GM12873 (cell line): ENCODE measurements around the gene PLXNC1.

Source experiments
- CTCF ChIP-seq: IDR thresholded peaks from 2 replicates; pipeline ENCODE4 v1.5.1; 2012; ENCODE audit warnings: low read depth, mild to moderate bottlenecking, moderate library complexity, low read length, control low read depth; ENCODE audit not compliant: insufficient read depth; ENCODE audit errors: missing control alignments

The PLXNC1 gene

GRCh38 chr12:94336211-94336925 lies 188.0 kb downstream of the PLXNC1 start:
- TF ChIP-seq CTCF, result no peak

- TF ChIP-seq CTCF, result no peak
Measured at GRCh38 chr12:94338006-94338794, 189.8 kb downstream of the PLXNC1 start.

- TF ChIP-seq CTCF, result no peak
Measured at GRCh38 chr12:94340573-94340972, 192.2 kb downstream of the PLXNC1 start.

GRCh38 chr12:94353130-94353529 lies 204.8 kb downstream of the PLXNC1 start:
- no peak for TF ChIP-seq CTCF
